HepG2 (cell line): ENCODE data around the gene VPS13C. TPM values are rescaled to one million over a fixed set of nuclear protein-coding genes. Genes with fewer than 3 reads are reported as not detected.

Experiments
- ATAC-seq: fragments of 200-7000 bp; cut with Tn5 transposase; 3 replicates; pipeline ENCODE4 v1.9.1; 2020; ENCODE audit warnings: mild to moderate bottlenecking, moderate library complexity
- BruUV-seq: library from RNA; stranded (reverse); fragments of 400-500 nt; replicated peaks from 2 replicates; lab custom pipeline; 2021; lab: Mats Ljungman, UMichigan
- CTCF ChIA-PET: fragments of 300-600 bp; formaldehyde crosslinking; extraction: SDS; loops from one replicate; lab custom pipeline; 2021; ENCODE audit warnings: low total read pairs, inconsistent platforms, low intra/inter-chr PET ratio; lab: Yijun Ruan, JAX
- POLR2A ChIA-PET: fragments of 350-600 bp; sonication (Branson Sonifier 250); formaldehyde crosslinking; loops from one replicate; lab custom pipeline; 2020; ENCODE audit warnings: antibody characterized with exemption, inconsistent platforms; lab: Yijun Ruan, JAX
- DNase-seq: peaks from one replicate; pipeline ENCODE4 v3.0.0-alpha.2; 2015; ENCODE audit warnings: low spot score
- FAIRE-seq: peaks from 3 replicates; lab custom pipeline; 2011; peaks lifted over from hg19 to GRCh38; lab: Jason Lieb, UNC
- H2AFZ ChIP-seq: one replicate; pipeline ENCODE4 v1.6.1; 2011; ENCODE audit warnings: low read length, inconsistent platforms
- H3K27ac ChIP-seq: fragments of 300-600 bp; 3 replicates; pipeline ENCODE4 v1.8.0; 2011; ENCODE audit warnings: mixed run types, mild to moderate bottlenecking, mixed read lengths, low read length, inconsistent platforms; ENCODE audit not compliant: insufficient read depth; ENCODE audit errors: extremely low read length
- H3K27me3 ChIP-seq, 2 experiments: fragments of 200-600 bp in 1 of 2; 2 replicates in 1 of 2; 3 replicates in 1 of 2; pipeline versions ENCODE4 v1.6.0 to v1.8.0; 2011; ENCODE audit warnings: low read length in 2 of 2, mild to moderate bottlenecking in 2 of 2, moderate library complexity in 2 of 2, inconsistent platforms in 1 of 2; ENCODE audit not compliant: insufficient read depth in 2 of 2, control insufficient read depth in 1 of 2
- H3K36me3 ChIP-seq, 2 experiments: fragments of 200-600 bp in 1 of 2; replicated peaks in 1 of 2; 2 replicates in 1 of 2; 3 replicates in 1 of 2; pipeline versions ENCODE4 v1.5.1 to v1.8.0; 2011; ENCODE audit warnings: low read length in 2 of 2, inconsistent platforms in 1 of 2; ENCODE audit not compliant: insufficient read depth in 2 of 2, control insufficient read depth in 1 of 2
- H3K4me1 ChIP-seq: 2 replicates; pipeline ENCODE4 v1.5.1; 2012; ENCODE audit warnings: low read length, inconsistent platforms; ENCODE audit not compliant: insufficient read depth
- H3K4me2 ChIP-seq: 2 replicates; pipeline ENCODE4 v1.6.0; 2011; ENCODE audit warnings: low read depth, low read length, inconsistent platforms
- H3K4me3 ChIP-seq, 3 experiments: fragments of 200-600 bp in 1 of 3; sonication (generic), shearing (Covaris generic) in 1 of 3; replicated peaks in 1 of 3; 2 replicates each; pipeline ENCODE4 v1.5.1; 2011 to 2016; ENCODE audit warnings: low read length in 3 of 3, inconsistent platforms in 2 of 3, low read depth in 2 of 3, mild to moderate bottlenecking in 2 of 3, control low read depth in 1 of 3, mixed read lengths in 1 of 3; ENCODE audit not compliant: insufficient read depth in 1 of 3
- H3K79me2 ChIP-seq: one replicate; pipeline ENCODE4 v1.6.1; 2011; ENCODE audit warnings: low read length, inconsistent platforms; ENCODE audit not compliant: insufficient read depth
- H3K9ac ChIP-seq: 2 replicates; pipeline ENCODE4 v1.6.0; 2011; ENCODE audit warnings: mild to moderate bottlenecking, low read depth, low read length, inconsistent platforms; ENCODE audit not compliant: insufficient read depth
- H3K9me3 ChIP-seq: 2 replicates; pipeline ENCODE4 v1.5.1; 2012; ENCODE audit warnings: mild to moderate bottlenecking, low read length
- H4K20me1 ChIP-seq: 2 replicates; pipeline ENCODE4 v1.6.0; 2011; ENCODE audit warnings: inconsistent platforms, mild to moderate bottlenecking, low read length, moderate library complexity; ENCODE audit not compliant: insufficient read depth
- HDAC6 ChIP-seq: fragments of 200-600 bp; sonication (generic); IDR thresholded peaks from 2 replicates; pipeline ENCODE4 v1.7.0; 2017; ENCODE audit warnings: mild to moderate bottlenecking, antibody characterized with exemption, low read length, low read depth
- NONO ChIP-seq, 2 experiments: fragments of 450-650 bp in 1 of 2; sonication (generic) in 1 of 2; formaldehyde crosslinking in 1 of 2; IDR thresholded peaks in 1 of 2; conservative IDR thresholded peaks in 1 of 2; 2 replicates each; pipeline versions ENCODE4 v1.6.1 to v1.8.0; 2017 to 2022; ENCODE audit warnings: mild to moderate bottlenecking in 1 of 2, missing genetic modification reagents in 1 of 2, moderate library complexity in 1 of 2
- NR3C1 ChIP-seq: sonication (generic); formaldehyde crosslinking; IDR thresholded peaks from 2 replicates; pipeline ENCODE4 v1.4.0; 2020; ENCODE audit warnings: missing genetic modification reagents
- POLR2AphosphoS2 ChIP-seq: IDR thresholded peaks from 2 replicates; pipeline ENCODE4 v1.6.1; 2011; ENCODE audit warnings: low read depth, low read length, improper control_type of control experiment
- PRMT3 ChIP-seq: sonication (generic); formaldehyde crosslinking; IDR thresholded peaks from 2 replicates; pipeline ENCODE4 v1.8.1; 2022; ENCODE audit warnings: low read depth, mild to moderate bottlenecking, moderate library complexity, missing genetic modification reagents, borderline replicate concordance
- SIN3A ChIP-seq: IDR thresholded peaks from 2 replicates; pipeline ENCODE4 v1.6.1; 2011; ENCODE audit warnings: low read depth, mild to moderate bottlenecking, control low read depth, low read length, borderline replicate concordance
- ZNF124 ChIP-seq: sonication (generic); formaldehyde crosslinking; IDR thresholded peaks from 2 replicates; pipeline ENCODE4 v1.4.0; 2020; ENCODE audit warnings: missing genetic modification reagents
- ZNF160 ChIP-seq: sonication (generic); formaldehyde crosslinking; IDR thresholded peaks from 2 replicates; pipeline ENCODE4 v1.8.0; 2022; ENCODE audit warnings: mild to moderate bottlenecking, inconsistent platforms, missing genetic modification reagents
- ZNF577 ChIP-seq: sonication (generic); formaldehyde crosslinking; IDR thresholded peaks from 2 replicates; pipeline ENCODE4 v1.4.0; 2020; ENCODE audit warnings: mild to moderate bottlenecking, low read depth, missing genetic modification reagents, borderline replicate concordance
- ZNF720 ChIP-seq: sonication (generic); formaldehyde crosslinking; IDR thresholded peaks from 2 replicates; pipeline ENCODE4 v1.4.0; 2020; ENCODE audit warnings: missing genetic modification reagents
- ZNF761 ChIP-seq: sonication (generic); formaldehyde crosslinking; conservative IDR thresholded peaks from 2 replicates; pipeline ENCODE4 v1.4.0; 2020; ENCODE audit warnings: mild to moderate bottlenecking, missing genetic modification reagents
- ZNF790 ChIP-seq: sonication (generic); formaldehyde crosslinking; IDR thresholded peaks from 2 replicates; pipeline ENCODE4 v1.8.0; 2022; ENCODE audit warnings: missing genetic modification reagents, mild to moderate bottlenecking, borderline replicate concordance
- WGBS: methylation state at CpG from one replicate; pipeline ENCODE4 v1.1.6; 2017; ENCODE audit warnings: low lambda C conversion rate; 5-methylcytosine and 5-hydroxymethylcytosine counted together
- in situ Hi-C: cut with HindIII; loops from 2 replicates; pipeline ENCODE4 v1.10.0; 2017; ENCODE audit warnings: low pct_unique_long_range_greater_than_20kb; ENCODE audit not compliant: extremely low pct_ligation_motif_present
- intact Hi-C: fragments of 100-400 bp; cut with micrococcal nuclease; formaldehyde crosslinking; loops from one replicate; pipeline ENCODE4 v1.10.0; 2022; ENCODE audit not compliant: unreplicated experiment
- polyA plus RNA-seq, 8 experiments: library from polyadenylated mRNA; depleted of rRNA in 3 of 8; stranded (reverse) in 7 of 8; unstranded in 1 of 8; fragments of >200 nt; fragmentation: Illumina TruSeq in 4 of 8; extraction: Trizol in 4 of 8; gene quantifications; 2 replicates each; pipeline versions ENCODE4 v1.2.1 to v1.2.3, GENCODE V29; 2011 to 2016; ENCODE audit warnings: low read depth in 4 of 8, missing spikeins in 1 of 8, mixed read lengths in 1 of 8; ENCODE audit not compliant: insufficient read depth in 1 of 8
- total RNA-seq, 5 experiments: library from RNA; depleted of rRNA; stranded (reverse); fragments of >200 nt; fragmentation: Illumina TruSeq; extraction: Trizol; gene quantifications; 2 replicates each; pipeline ENCODE4 v1.2.3, GENCODE V29; 2016; ENCODE audit warnings: low read depth in 1 of 5
- TF ChIP-seq, protein P1 (sequence below): sonication (generic); formaldehyde crosslinking; IDR thresholded peaks from 2 replicates; pipeline ENCODE4 v1.9.0; 2021; ENCODE audit warnings: missing genetic modification reagents, borderline replicate concordance
- TF ChIP-seq, protein P2 (sequence below): sonication (generic); formaldehyde crosslinking; IDR thresholded peaks from 2 replicates; pipeline ENCODE4 v1.4.0; 2020; ENCODE audit warnings: missing genetic modification reagents, borderline replicate concordance

Gene VPS13C
- total and polyA plus RNA-seq, 2 of the 13 experiments (the other 11 are each of a cell fraction or from before 2014, with no cell fraction given) = 10.9 to 26.8 TPM

- no peaks in the 10 kb centered on the region for H3K4me1 ChIP-seq
- FAIRE-seq (no peak), DNase-seq (no peak), ATAC-seq (no peak)
- in situ Hi-C loops (no loop called here), intact Hi-C loops (no loop called here)
- no peaks in the 10 kb centered on the region for H3K9me3 ChIP-seq
- no peak overlapping the region for H3K4me3 ChIP-seq
- no TSS peak for BruUV-seq
- H2AFZ ChIP-seq = no peak overlapping the region
- WGBS = 4% methylated on average over 4 of the region's 7 CpGs
- ChIA-PET POLR2A (no interaction called here), CTCF (no interaction called here)
- H3K36me3 ChIP-seq = no peaks in the 10 kb centered on the region
- no peak overlapping the region for H3K9ac ChIP-seq
- H3K4me2 ChIP-seq = no peak overlapping the region
- no peaks in the 10 kb centered on the region for H3K79me2 ChIP-seq
- no peak for TF ChIP-seq ZNF577 (CRISPR knock-in tag)
- no peak for TF ChIP-seq PRMT3 (CRISPR knock-in tag)
- TF ChIP-seq, protein P1, sequence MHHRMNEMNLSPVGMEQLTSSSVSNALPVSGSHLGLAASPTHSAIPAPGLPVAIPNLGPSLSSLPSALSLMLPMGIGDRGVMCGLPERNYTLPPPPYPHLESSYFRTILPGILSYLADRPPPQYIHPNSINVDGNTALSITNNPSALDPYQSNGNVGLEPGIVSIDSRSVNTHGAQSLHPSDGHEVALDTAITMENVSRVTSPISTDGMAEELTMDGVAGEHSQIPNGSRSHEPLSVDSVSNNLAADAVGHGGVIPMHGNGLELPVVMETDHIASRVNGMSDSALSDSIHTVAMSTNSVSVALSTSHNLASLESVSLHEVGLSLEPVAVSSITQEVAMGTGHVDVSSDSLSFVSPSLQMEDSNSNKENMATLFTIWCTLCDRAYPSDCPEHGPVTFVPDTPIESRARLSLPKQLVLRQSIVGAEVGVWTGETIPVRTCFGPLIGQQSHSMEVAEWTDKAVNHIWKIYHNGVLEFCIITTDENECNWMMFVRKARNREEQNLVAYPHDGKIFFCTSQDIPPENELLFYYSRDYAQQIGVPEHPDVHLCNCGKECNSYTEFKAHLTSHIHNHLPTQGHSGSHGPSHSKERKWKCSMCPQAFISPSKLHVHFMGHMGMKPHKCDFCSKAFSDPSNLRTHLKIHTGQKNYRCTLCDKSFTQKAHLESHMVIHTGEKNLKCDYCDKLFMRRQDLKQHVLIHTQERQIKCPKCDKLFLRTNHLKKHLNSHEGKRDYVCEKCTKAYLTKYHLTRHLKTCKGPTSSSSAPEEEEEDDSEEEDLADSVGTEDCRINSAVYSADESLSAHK (CRISPR knock-in tag) = no peak
- TF ChIP-seq NONO (IDR thresholded peaks at IDR 0.05) = no peak
- no peak for TF ChIP-seq NONO (CRISPR knock-in tag; conservative IDR thresholded peaks at IDR 0.05)
- no peak for TF ChIP-seq HDAC6
- no peak for TF ChIP-seq POLR2AphosphoS2
- no peak for TF ChIP-seq ZNF720 (CRISPR knock-in tag)
- no peak for TF ChIP-seq SIN3A
- TF ChIP-seq, protein P2, sequence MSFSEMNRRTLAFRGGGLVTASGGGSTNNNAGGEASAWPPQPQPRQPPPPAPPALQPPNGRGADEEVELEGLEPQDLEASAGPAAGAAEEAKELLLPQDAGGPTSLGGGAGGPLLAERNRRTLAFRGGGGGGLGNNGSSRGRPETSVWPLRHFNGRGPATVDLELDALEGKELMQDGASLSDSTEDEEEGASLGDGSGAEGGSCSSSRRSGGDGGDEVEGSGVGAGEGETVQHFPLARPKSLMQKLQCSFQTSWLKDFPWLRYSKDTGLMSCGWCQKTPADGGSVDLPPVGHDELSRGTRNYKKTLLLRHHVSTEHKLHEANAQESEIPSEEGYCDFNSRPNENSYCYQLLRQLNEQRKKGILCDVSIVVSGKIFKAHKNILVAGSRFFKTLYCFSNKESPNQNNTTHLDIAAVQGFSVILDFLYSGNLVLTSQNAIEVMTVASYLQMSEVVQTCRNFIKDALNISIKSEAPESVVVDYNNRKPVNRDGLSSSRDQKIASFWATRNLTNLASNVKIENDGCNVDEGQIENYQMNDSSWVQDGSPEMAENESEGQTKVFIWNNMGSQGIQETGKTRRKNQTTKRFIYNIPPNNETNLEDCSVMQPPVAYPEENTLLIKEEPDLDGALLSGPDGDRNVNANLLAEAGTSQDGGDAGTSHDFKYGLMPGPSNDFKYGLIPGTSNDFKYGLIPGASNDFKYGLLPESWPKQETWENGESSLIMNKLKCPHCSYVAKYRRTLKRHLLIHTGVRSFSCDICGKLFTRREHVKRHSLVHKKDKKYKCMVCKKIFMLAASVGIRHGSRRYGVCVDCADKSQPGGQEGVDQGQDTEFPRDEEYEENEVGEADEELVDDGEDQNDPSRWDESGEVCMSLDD (CRISPR knock-in tag) = no peak
- TF ChIP-seq ZNF790 (CRISPR knock-in tag) = no peak
- TF ChIP-seq ZNF124 (CRISPR knock-in tag) = no peak
- TF ChIP-seq ZNF761 (CRISPR knock-in tag) = no peak
- no peak for TF ChIP-seq ZNF160 (CRISPR knock-in tag)
- TF ChIP-seq NR3C1 (CRISPR knock-in tag) = no peak
- H3K27ac ChIP-seq = no peak overlapping the region
- peaks cover 0 to 24% of the 10 kb centered on the region in 2 experiments; a peak in 2 of 5 replicates for H3K27me3 ChIP-seq
- H4K20me1 ChIP-seq = no peaks in the 10 kb centered on the region
Measured at GRCh38 chr15:61816856-61817255, 243.4 kb downstream of the VPS13C start.
